Astrocyte (in vitro differentiated cells and primary cell): Measurements from ENCODE around the gene NCAM2.

Experiments used
- CTCF ChIP-seq: IDR thresholded peaks from 2 replicates; pipeline ENCODE4 v1.5.1; 2011; ENCODE audit warnings: low read depth, mild to moderate bottlenecking, inconsistent platforms, low read length, moderate library complexity; ENCODE audit not compliant: insufficient read depth
- EZH2 ChIP-seq: IDR thresholded peaks from 2 replicates; pipeline ENCODE4 v1.6.1; 2012; ENCODE audit warnings: mild to moderate bottlenecking, low read length, inconsistent platforms; ENCODE audit not compliant: insufficient read depth

DNA sequence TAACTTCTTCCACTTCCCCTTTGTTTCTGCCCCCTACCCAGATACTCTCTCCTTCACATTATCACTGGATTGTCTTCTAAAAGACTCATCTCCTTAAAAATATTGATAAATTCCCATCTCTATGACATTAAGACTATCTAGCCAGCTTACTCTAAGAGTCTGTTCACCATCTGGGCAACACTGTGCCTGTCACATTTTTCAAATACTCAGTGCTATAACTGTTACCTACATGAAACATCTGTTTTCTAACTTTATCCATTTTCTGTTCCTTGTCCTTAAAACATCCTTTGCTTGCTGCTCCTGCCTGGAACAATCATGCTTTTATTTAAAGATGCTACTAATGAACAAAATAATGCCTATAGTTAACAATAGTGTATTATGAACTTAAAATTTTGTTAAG lies 81.4 kb downstream of the NCAM2 start:
- TF ChIP-seq EZH2 (no peak), CTCF (no peak)
